Left ventricle myocardium superior (tissue), 1 donor: Measurements from ENCODE around the gene DPYD. TPM values are rescaled to one million over a fixed set of nuclear protein-coding genes. Genes with fewer than 3 reads are reported as not detected.

Experiments used
- ATAC-seq: fragments of 200-7000 bp; cut with Tn5 transposase; one replicate; pipeline ENCODE4 v1.9.1; 2020; ENCODE audit warnings: mild to moderate bottlenecking, moderate library complexity
- DNase-seq: peaks from one replicate; pipeline ENCODE4 v3.0.0-alpha.2; 2020
- intact Hi-C: fragments of 100-400 bp; cut with micrococcal nuclease; formaldehyde crosslinking; loops from one replicate; pipeline ENCODE4 v1.11.0; 2022
- total RNA-seq: library from RNA; stranded (reverse); fragmentation: NEBNext Ultra II Directional; extraction: Animal tissue kit (Norgen Biotek cat#: 25700); gene quantifications from one replicate; pipeline ENCODE4 v1.2.1, GENCODE V29; 2021
- donor health status: DM: no; HTN: yes; CAD: no; lungs with severe emphysema.

The DPYD gene
- total RNA-seq, 1 donor from 2014 or later: 11.6 TPM

DNA sequence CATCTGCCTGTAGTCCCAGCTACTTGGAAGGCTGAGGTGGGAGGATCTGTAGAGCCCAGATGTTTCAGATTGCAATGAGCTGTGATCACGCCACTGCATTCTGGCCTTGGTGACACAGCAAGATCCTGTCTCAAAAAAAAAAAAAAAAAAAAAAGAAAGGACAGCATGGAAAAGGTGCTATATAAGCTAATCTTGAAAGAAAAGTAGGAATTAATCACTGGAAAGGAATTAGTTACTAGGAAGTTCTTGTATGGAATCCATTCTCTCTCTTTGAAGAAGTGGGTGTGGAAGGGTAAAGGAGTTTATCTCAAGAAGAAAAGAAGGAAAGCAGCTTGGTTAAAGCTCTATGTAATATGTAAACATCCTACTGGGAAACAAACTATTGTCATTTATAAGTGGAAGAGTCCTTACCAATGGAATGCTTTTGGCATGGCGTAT lies 339.2 kb downstream of the DPYD start:
- DNase-seq: no peak
- no peak for ATAC-seq
- intact Hi-C loops: no loop called here

DNA sequence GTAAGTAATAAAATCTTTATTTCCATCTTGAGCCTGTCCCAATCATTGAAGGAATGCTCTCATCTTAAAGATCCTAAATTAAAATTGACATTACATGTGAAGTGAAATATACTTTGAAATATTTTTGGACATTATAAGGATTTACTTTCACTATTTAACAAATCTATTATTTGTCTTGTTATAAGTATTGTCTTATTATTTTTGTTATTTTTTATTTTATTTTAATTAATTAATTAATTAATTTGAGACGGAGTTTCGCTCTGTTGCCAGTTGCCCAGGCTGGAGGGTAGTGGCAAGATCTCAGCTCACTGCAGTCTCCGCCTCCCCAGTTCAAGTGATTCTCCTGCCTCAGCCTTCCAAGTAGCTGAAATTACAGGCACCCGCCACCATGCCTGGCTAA lies 343.2 kb downstream of the DPYD start:
- intact Hi-C loops: no loop called here
- ATAC-seq (no peak), DNase-seq (no peak)

DNA sequence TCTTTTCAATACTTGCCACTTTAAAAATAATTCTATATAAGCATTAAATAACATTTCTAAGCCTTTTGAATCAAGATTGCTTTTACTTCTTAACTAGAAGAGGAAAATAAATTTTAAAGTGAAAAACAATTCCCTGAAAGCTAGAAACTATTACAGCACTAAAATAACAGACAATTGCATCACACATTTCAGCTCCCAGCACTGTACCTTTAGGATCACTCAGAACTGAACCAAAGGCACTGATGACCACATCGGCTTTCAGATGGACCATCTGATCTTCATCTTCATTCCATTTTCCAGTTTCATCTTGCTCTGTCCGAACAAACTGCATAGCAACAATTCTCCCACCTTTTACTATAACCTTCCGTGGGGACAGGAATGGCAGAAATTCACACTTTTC lies 347.3 kb downstream of the DPYD start:
- DNase-seq: no peak
- no peak for ATAC-seq
- intact Hi-C loops: no loop called here

DNA sequence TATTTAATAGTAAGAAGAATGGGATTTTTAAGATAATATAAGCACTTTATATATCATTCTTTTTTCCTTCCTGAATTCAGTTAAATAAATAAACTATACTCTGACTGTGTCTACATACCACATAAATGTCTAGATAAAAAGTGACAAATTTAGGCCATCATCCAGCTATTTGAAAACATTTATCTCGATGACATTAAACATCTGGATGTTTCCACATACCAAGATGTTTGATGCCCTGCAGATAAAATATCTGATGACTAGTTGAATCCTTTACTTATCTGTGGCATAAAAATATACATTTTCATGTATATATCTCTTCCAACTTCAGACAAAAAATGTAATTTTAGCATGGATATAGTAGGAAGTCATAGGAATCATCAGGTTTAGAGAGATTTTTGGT lies 348.3 kb downstream of the DPYD start:
- intact Hi-C loops: no loop called here
- ATAC-seq: no peak
- DNase-seq: no peak

DNA sequence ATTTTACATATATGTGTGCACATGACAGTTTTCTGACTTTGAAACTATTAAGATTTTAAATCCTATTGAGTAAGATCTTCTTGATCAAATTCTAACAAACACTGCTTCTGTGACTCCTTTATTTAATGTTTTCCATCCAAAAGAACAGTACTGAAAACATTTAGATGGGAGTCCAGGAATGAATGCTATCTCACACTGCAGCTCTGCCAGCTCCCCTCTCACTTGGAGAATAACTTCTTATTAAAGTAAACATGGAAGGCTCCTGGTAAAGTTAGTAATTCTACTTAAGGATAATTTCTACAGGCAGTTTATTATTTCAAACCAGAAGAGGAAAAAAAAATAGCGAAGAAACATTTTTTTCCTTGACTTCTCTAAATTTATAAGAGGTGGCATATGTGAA lies 349.1 kb downstream of the DPYD start:
- ATAC-seq (no peak), DNase-seq (no peak)
- intact Hi-C loops: no loop called here

DNA sequence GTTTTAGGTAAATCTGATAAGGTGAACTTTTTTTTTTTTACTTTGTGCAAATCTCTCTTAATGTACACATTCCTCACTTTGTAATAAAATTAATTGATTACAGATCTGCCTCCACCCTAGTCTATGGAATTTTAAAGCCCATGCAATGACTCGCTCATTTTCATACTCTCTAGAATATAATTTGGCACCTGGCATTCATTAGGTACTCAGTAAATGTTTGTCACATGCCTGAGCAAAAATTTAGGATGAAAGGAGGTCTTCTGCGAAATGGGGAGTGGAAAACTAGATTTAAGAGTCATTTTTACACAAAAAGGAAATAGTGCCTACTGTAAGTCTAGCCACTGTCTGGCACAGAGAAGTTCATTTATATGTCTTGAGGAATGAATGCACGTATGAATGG lies 350.1 kb downstream of the DPYD start:
- DNase-seq: no peak
- intact Hi-C loops: no loop called here

DNA sequence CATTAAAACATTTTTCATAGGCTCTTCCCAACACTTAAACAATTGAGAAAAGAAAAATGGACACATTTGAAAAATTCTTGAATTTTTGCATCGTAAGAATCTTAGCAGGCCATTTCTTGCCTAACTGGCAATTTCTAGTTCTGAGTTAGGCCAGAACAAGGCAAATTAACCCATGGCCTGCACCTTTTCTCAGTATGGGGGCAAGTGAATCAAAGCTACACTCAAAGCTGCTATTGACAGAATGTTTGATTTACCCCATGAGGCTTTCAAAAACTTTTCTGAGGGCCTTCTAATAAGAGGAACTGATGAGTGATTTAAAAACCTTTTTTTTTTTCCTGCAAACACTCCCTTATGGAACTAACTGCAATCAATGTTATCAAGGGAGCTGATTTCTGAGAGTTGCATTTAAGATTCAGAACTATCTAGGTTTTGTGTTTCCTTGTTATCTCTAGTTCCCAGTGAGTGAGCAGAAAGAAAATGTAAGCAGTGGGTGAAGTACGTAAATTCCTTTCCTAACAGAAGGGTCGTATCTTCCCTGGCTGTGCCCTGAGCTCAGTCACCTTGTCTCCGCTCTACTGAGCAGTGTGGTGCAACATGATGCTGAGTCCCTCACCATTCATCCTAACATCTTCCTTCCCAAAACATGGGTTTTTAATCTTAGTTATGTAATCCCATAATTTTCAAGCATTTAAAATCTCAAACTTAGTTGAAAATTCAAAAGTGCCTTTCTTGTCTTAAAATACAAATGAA lies 353.7 kb downstream of the DPYD start:
- intact Hi-C loops: no loop called here
- no peak for ATAC-seq

More for the DNA sequence above, 350.1 kb downstream of the DPYD start:
- no peak for ATAC-seq

DNA sequence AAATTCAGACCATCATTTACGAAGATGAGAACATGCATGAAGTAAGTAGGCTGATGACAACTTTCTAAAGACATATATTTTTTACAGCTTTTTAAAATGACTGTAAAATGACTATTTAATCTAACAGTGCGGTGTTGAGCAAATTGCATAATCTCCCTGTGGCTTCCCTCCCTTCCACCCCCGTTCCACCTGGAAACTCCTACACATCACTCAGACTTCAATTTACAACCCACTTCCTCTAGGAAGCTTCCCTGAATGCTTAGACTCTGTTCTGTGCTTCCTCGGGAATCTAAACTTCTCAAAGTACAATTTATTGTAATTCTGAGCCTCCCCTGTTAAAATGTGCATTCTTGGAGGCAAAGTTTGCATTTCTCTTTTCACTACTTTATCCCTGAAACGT lies 354.9 kb downstream of the DPYD start:
- intact Hi-C loops: no loop called here
- DNase-seq: no peak
- no peak for ATAC-seq

More for the DNA sequence above, 353.7 kb downstream of the DPYD start:
- DNase-seq: no peak

DNA sequence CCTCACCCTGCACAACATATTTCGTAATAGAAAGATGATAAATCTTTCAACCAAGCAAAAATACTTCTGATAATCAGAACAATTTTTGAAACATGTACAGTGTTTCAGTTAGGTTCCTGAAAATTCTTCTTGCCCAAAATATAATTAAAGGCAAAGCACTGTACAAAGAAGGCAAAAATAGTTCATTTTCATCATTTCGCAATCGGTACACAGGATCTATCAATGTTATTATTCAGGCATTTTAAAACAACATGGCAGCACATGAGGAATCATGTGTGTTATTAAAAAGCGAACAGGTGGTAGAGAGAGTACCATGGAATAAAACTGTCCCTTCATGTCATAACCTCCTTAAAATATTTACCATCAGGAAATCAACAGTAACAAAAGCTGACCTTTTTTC lies 356.9 kb downstream of the DPYD start:
- DNase-seq (no peak), ATAC-seq (no peak)
- intact Hi-C loops: no loop called here

DNA sequence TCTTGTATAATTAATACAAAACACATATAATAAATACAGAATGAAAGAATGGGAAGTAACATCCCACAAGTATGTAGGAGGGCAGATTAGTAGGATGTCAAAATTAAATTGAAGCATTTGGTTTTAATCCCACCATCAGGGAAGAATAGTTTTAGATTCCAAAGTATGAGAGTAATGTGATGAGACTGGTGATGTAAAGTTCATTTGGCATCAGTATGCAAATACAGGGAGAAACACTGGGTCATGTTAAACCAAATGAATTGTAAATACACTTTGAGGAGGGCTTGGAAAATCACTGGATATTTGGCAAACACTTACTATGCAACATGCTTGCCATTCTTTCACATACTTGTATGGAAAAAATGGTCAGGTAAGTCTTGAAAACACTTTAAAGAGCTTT lies 358.8 kb downstream of the DPYD start:
- DNase-seq: no peak
- no peak for ATAC-seq
- intact Hi-C loops: no loop called here

DNA sequence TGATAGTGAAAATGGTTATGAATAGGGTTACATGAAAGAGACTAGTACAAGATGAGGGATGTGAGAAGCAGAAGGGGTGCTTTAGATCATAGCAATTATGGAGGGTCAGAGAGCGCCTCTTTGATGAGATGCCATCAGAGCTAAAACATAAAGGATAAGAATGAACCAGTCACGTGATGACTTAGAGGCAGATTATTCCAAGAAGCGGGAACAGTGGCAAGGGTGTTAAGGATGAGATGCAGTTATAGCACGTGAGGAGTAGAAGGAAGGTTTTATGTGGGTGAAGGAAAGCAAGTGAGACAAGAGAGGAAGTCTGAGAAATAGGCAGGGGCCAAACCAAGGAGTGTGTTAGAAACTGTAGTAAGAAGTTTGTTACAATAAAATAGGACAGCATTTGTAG lies 360.1 kb downstream of the DPYD start:
- ATAC-seq (no peak), DNase-seq (no peak)
- intact Hi-C loops: no loop called here

DNA sequence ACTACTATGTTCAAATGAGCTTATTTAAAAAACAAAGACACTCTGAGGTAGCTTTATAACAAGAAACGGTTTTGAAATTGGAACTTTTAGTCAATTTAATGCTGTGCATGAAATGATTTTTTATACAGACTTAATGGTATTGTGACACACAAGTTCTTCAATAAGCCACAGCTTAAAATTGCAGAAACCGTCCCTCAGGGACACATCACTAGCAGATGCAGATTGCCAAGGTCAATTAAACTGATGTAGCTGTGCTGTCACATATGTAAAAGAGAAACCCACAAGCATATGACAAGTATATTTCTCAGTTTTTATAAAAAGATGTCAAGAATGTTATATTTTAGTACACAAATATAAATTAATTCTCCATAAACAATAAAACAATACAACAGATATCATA lies 366.9 kb downstream of the DPYD start:
- no peak for ATAC-seq
- DNase-seq: no peak
- intact Hi-C loops: no loop called here

DNA sequence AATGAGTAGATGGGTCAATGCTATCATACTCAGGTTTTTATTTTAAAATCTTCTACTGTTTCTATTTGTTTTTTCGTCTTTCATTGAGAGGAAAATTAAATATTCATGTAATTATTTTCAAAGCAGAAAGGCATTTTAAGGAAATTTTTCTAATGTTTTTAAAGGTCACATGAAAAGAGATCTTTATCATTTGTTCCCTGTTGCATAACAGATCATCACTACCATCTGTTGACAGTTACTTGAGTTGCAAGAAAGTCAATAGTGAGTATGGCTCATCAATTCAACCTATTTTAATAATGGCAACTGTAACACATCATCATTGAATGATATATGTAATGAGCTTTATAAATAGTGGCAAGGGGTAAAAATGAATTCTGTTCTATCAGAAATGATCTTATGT lies 369.7 kb downstream of the DPYD start:
- ATAC-seq (no peak), DNase-seq (no peak)
- intact Hi-C loops: no loop called here

DNA sequence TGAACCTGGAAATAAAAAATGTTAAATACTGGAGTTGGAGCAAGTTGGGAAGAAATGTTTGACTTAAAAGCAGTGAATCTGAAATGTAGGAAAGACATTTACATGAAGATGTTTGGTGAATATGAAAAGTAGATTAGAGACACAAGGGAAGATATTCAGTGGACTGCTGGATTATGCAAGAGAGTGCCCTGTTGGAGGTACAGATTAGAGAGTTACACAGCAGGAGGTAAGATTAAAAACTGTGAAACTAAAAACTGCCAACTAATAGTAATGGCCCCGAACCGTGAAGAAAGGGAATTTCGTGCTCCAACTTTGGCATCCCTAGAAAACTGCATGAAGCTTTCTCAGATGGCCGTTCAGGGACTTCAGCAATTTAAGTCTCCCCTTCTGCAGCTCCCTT lies 375.4 kb downstream of the DPYD start:
- intact Hi-C loops: no loop called here

DNA sequence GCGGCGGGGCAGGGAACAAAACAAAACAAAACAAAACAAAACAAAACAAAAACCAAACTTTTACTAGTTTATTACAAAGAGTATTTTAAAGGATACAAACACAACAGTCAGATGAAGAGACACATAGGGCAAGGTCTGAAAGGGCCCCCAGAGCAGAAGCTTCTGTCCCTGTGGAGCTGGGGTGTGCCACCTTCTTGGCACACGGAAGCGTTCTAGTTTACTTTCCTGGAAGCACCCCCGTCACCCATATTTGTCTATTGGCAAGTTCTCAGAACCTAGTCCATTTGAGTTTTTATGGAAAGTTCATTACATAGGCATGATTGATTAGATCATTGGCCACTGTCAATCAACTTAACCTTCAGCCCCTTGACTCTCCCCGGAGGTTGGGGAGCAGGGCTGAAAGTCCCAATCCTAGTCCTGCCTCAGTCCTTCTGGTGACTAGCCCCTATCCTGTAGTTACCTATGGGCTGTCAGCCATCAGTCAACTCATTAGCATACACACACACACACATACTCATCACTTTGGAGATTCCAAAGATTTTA lies 380.4 kb downstream of the DPYD start:
- ATAC-seq (no peak), DNase-seq (no peak)
- intact Hi-C loops: no loop called here

More for the DNA sequence above, 375.4 kb downstream of the DPYD start:
- ATAC-seq: no peak
- no peak for DNase-seq

DNA sequence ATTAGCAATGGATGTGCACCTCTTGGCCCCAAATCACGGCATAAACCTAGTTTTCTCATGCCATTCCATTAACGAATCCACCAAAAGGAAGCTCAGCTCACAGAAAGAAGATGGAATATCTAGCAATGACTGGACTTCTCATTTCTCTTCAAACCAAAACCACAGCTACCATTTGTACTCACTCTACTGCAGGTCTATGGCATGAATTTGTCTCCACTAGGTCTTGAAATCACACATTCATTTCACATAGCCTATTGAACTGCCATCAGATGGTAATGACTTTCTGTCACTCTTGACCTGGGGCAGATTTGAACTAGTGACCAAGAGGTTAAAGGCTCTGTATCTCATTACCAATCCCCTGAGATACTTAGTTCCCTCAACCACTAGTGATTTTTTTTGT lies 382.7 kb downstream of the DPYD start:
- ATAC-seq (no peak), DNase-seq (no peak)
- intact Hi-C loops: no loop called here

DNA sequence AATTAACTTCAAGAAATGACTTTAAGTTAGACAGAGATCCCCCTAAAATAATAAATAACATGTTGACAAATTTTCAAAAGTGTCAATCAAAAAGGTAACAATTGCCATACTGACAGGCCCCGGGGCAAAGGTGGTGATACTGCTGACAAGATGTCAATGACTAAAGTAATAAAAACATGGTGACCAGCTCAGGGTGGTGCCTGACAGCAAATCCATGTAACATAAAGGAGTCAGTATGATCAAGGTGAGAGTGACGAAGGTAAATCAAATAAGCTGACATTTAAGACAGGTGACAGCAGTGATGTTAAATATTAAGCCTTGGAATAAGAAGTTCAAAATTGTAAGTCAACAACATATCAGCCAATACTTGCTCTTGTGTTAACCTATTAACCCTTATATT lies 387.5 kb downstream of the DPYD start:
- ATAC-seq: no peak
- intact Hi-C loops: no loop called here
- no peak for DNase-seq

DNA sequence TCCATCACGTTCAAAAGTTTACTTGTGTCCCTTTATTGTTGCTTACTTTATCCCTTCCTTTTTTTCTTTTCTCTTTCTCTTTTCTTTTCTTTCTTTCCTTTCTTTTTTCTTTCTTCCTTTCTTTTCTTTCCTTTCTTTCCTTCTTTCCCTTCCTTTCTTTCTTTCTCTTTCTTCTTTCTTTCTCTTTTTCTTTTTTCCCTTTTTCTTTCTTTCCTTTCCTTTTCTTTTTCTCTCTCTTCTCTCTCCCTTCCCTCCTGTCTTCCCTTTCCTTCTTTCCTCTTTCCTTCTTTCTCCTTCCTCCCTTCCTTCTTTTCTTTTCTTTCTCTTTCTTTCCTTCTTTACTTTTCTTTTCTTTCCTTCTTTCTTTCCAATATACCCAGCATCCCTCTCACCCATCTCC lies 391.2 kb downstream of the DPYD start:
- DNase-seq (no peak), ATAC-seq (no peak)
- intact Hi-C loops: no loop called here

DNA sequence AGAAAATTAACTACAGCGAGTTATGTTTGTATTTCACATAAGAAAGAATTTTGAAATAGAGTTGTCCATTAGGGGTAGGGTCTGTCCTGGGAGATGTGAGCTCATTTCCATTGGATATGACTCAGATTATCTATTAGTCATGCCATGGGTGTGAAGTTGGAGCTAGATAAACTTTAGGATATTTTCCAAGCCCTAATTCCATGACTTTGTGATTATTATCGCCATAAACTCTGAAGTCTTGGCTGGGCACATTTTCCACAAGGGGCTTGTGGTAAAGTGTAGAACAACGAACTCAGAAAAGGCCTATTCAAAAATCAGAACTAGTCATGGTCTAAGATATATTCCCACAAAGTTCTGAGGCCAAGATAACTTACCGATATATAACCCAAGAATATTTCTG lies 396.6 kb downstream of the DPYD start:
- DNase-seq (no peak), ATAC-seq (no peak)
- intact Hi-C loops: no loop called here

DNA sequence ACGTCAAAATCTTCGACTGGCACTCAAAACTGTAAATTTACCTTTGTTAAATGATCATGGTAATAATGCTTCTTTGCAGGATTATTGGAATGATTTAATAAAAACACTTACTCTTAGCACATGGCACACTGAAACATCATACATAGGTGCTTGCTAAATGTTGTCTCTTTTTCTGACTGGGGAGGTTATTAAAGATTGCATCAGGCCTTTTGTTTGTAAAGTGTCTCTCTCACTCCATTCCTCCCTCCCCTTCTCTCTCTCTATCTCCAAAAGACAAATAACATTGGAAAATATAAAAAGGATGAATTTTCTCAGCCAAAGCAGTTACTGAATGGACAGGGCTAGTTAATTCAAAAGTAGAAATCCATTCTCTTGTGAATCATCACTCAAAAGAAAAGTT lies 404.2 kb downstream of the DPYD start:
- DNase-seq (no peak), ATAC-seq (no peak)
- intact Hi-C loops: no loop called here

DNA sequence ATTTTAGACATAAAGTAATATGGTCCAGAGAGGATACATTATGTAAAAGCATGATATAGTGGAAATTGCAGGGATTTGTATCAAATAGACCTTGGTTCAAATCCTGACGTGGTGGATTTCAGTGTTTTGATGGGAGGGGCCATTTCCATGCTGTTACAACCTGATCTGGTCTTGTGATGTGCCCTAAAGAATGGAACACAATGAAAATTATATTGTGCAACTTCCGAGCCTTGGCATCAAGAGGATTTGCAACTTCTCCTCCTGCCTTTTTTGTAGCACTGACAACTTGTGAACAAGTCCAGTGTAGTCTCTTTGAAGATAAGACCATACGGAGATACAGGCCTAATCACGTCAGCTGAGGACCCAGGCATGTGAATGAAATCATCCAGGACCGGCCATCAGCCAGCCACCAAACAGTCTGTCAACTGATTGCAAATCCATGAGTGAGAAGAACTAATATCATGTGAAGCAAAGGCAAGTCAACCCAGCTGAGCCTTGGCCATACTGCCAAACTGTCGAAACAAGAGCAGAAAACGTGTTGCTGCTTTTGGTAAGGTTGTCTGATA lies 412.1 kb downstream of the DPYD start:
- ATAC-seq (peak; percentile 92), DNase-seq (peak; percentile 59)
- intact Hi-C loops: no loop called here
